DND-41 (cell line): ENCODE measurements around the gene ATP13A4.

Source experiments
- ATAC-seq: fragments of 200-7000 bp; cut with Tn5 transposase; 3 replicates; pipeline ENCODE4 v1.9.1; 2021; ENCODE audit warnings: low read depth; ENCODE audit not compliant: insufficient read depth
- DNase-seq: peaks from one replicate; pipeline ENCODE4 v3.0.0-alpha.2; 2020
- H2AFZ ChIP-seq: 2 replicates; pipeline ENCODE4 v1.6.0; 2012; ENCODE audit warnings: low read depth, low read length
- H3K27ac ChIP-seq: 2 replicates; pipeline ENCODE4 v1.5.1; 2012; ENCODE audit warnings: low read length, inconsistent platforms
- H3K27me3 ChIP-seq: fragments of 200-600 bp; sonication (generic); 2 replicates; pipeline ENCODE4 v1.6.0; 2012; ENCODE audit warnings: low read length, mild to moderate bottlenecking, inconsistent platforms; ENCODE audit not compliant: insufficient read depth, poor library complexity
- H3K36me3 ChIP-seq: 2 replicates; pipeline ENCODE4 v1.5.1; 2012; ENCODE audit warnings: low read length, inconsistent platforms; ENCODE audit not compliant: insufficient read depth
- H3K4me1 ChIP-seq: 2 replicates; pipeline ENCODE4 v1.5.1; 2012; ENCODE audit warnings: mild to moderate bottlenecking, low read length; ENCODE audit not compliant: insufficient read depth
- H3K4me2 ChIP-seq: 2 replicates; pipeline ENCODE4 v1.6.0; 2012; ENCODE audit warnings: mild to moderate bottlenecking, moderate library complexity, low read length, inconsistent platforms; ENCODE audit not compliant: insufficient read depth
- H3K4me3 ChIP-seq, 2 experiments: fragments of 200-600 bp in 1 of 2; shearing (Covaris generic) in 1 of 2; 2 replicates each; pipeline ENCODE4 v1.5.1; 2012 to 2016; ENCODE audit warnings: inconsistent platforms in 2 of 2, low read length in 2 of 2, mild to moderate bottlenecking in 2 of 2, low read depth in 1 of 2, moderate library complexity in 1 of 2
- H3K79me2 ChIP-seq: 2 replicates; pipeline ENCODE4 v1.6.0; 2012; ENCODE audit warnings: low read length, inconsistent platforms; ENCODE audit not compliant: insufficient read depth
- H3K9ac ChIP-seq: 2 replicates; pipeline ENCODE4 v1.6.0; 2012; ENCODE audit warnings: low read depth, mild to moderate bottlenecking, inconsistent platforms, low read length, moderate library complexity
- H3K9me3 ChIP-seq: 2 replicates; pipeline ENCODE4 v1.5.1; 2012; ENCODE audit warnings: low read length, moderate library complexity, mild to moderate bottlenecking, inconsistent platforms; ENCODE audit not compliant: insufficient read depth, severe bottlenecking
- H4K20me1 ChIP-seq: 2 replicates; pipeline ENCODE4 v1.6.0; 2012; ENCODE audit warnings: low read length; ENCODE audit not compliant: insufficient read depth
- EZH2 ChIP-seq: IDR thresholded peaks from 3 replicates; pipeline ENCODE4 v1.6.1; 2012; ENCODE audit warnings: borderline replicate concordance, low read depth, mild to moderate bottlenecking, moderate library complexity, low read length, inconsistent platforms; ENCODE audit not compliant: severe bottlenecking
- TF ChIP-seq, protein P1 (sequence below): IDR thresholded peaks from 2 replicates; pipeline ENCODE4 v1.5.1; 2012; ENCODE audit warnings: borderline replicate concordance, low read length, moderate library complexity, mild to moderate bottlenecking; ENCODE audit not compliant: poor library complexity, severe bottlenecking; ENCODE audit errors: extremely low read depth

ATP13A4 gene

GRCh38 chr3:193378706-193379105 lies 176.0 kb downstream of the ATP13A4 start, which contains the start of gene ATP13A5:
Gene ATP13A5 (minus strand): TSS chr3:193378753. CDS start chr3:193378725, 28 bp downstream.
- Histone ChIP-seq H3K9me3 (no peaks in the 10 kb centered on the region), H3K79me2 (no peaks in the 10 kb centered on the region), H3K27me3 (peaks cover 20% of the 10 kb centered on the region), H3K9ac (no peak within 1 kb of the TSS), H3K36me3 (no peaks in the 10 kb centered on the region), H3K4me3 (no peak within 1 kb of the TSS), H3K4me2 (no peak within 1 kb of the TSS), H4K20me1 (no peaks in the 10 kb centered on the region), H3K4me1 (no peaks in the 10 kb centered on the region), H3K27ac (no peak within 1 kb of the TSS), H2AFZ (no peak within 1 kb of the TSS)
- DNase-seq (no peak), ATAC-seq (no peak)
- no peak for TF ChIP-seq EZH2
- TF ChIP-seq, protein P1, sequence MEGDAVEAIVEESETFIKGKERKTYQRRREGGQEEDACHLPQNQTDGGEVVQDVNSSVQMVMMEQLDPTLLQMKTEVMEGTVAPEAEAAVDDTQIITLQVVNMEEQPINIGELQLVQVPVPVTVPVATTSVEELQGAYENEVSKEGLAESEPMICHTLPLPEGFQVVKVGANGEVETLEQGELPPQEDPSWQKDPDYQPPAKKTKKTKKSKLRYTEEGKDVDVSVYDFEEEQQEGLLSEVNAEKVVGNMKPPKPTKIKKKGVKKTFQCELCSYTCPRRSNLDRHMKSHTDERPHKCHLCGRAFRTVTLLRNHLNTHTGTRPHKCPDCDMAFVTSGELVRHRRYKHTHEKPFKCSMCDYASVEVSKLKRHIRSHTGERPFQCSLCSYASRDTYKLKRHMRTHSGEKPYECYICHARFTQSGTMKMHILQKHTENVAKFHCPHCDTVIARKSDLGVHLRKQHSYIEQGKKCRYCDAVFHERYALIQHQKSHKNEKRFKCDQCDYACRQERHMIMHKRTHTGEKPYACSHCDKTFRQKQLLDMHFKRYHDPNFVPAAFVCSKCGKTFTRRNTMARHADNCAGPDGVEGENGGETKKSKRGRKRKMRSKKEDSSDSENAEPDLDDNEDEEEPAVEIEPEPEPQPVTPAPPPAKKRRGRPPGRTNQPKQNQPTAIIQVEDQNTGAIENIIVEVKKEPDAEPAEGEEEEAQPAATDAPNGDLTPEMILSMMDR: no peak

DNA sequence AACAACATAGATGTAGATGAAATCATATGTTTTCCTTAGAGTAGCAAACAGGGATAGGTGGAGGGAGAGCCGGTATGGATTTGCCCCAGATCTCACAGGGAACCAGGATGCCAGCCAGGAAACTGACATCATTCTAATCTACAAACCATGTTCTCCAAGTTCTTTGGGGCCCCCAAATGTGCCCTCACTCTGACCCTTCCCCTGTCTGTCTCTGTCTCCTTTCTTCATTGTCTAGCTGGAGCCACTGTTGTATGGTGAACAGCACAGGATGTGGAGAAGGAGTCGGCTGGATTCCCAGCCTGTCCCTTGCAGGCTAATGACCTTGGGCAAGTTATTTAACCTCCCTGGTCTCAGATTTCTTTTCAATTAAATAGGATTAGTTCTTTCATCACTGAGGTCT lies 177.1 kb downstream of the ATP13A4 start:
- Histone ChIP-seq H3K4me3 (no peak overlapping the region), H3K9ac (no peak overlapping the region), H3K27ac (no peak overlapping the region), H2AFZ (no peak overlapping the region), H3K9me3 (no peaks in the 10 kb centered on the region), H3K79me2 (no peaks in the 10 kb centered on the region), H3K4me2 (no peak overlapping the region), H3K27me3 (peaks cover 17% of the 10 kb centered on the region), H3K36me3 (no peaks in the 10 kb centered on the region), H3K4me1 (no peaks in the 10 kb centered on the region), H4K20me1 (no peaks in the 10 kb centered on the region)
- no peak for ATAC-seq
- TF ChIP-seq, protein P1: no peak
- TF ChIP-seq EZH2: no peak
- no peak for DNase-seq

DNA sequence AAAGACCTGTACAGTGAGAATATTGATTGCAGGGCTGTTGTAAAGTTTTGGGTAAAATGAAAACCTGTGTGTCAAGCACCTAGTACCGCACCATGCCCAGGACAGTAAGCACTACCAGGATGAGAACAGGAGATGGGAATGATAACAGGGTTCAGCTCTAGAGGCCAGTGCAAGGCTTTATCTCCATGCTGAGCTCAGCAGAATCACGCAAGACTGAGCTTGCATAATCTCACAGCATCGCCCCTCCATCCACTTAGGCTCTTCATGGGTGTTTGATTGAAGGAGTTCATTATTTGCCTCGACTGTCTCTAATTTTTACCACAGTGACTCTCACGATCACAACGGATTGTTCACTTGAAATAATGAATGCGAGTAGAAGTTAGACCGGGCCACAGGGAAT lies 179.1 kb downstream of the ATP13A4 start:
- Histone ChIP-seq H3K4me2 (no peak overlapping the region), H4K20me1 (no peaks in the 10 kb centered on the region), H3K4me3 (no peak overlapping the region), H2AFZ (no peak overlapping the region), H3K9me3 (no peaks in the 10 kb centered on the region), H3K27me3 (peaks cover 17% of the 10 kb centered on the region), H3K79me2 (no peaks in the 10 kb centered on the region), H3K27ac (no peak overlapping the region), H3K36me3 (no peaks in the 10 kb centered on the region), H3K9ac (no peak overlapping the region), H3K4me1 (no peaks in the 10 kb centered on the region)
- DNase-seq (no peak), ATAC-seq (no peak)
- TF ChIP-seq, protein P1: no peak
- TF ChIP-seq EZH2: no peak

DNA sequence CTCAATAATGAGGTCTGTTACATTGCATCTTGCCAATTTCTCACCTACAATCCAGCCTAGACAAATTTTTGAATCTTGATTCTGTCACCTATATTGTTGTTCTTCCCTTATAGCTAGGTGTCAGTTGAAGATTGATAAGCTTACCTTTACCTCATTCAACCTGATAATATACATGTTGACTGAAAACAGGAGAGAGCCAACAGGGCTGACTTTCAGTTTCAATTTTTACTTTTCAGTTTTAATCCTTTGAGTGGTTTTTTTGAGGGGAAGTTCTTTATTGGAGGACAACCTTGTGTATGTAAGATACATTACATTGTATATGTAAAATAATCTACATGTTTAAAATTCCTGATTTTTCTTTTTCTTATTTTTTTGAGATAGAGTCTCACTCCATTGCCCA lies 181.9 kb downstream of the ATP13A4 start:
- no peak for TF ChIP-seq EZH2
- TF ChIP-seq, protein P1: no peak
- H3K4me3 ChIP-seq: no peak overlapping the region
- peaks cover 13% of the 10 kb centered on the region for H3K27me3 ChIP-seq
- no peak overlapping the region for H2AFZ ChIP-seq
- ATAC-seq (no peak), DNase-seq (no peak)
- no peaks in the 10 kb centered on the region for H3K4me1 ChIP-seq
- no peaks in the 10 kb centered on the region for H3K9me3 ChIP-seq
- no peaks in the 10 kb centered on the region for H3K36me3 ChIP-seq
- no peak overlapping the region for H3K27ac ChIP-seq
- H3K79me2 ChIP-seq: no peaks in the 10 kb centered on the region
- H3K9ac ChIP-seq: no peak overlapping the region
- no peaks in the 10 kb centered on the region for H4K20me1 ChIP-seq
- no peak overlapping the region for H3K4me2 ChIP-seq
